GM19438 (cell line): ENCODE data around the gene ODC1.
"Not testable (repeated sequence)": the region's sequence is repeated elsewhere in the genome, so short reads cannot be mapped to it uniquely, and the experiment has no call there.

Experiments
- ATAC-seq: cut with Tn5 transposase; IDR thresholded peaks from one replicate; pipeline ENCODE4 v1.9.1; 2021; ENCODE audit warnings: low read depth; ENCODE audit not compliant: unreplicated experiment

The ODC1 gene

DNA sequence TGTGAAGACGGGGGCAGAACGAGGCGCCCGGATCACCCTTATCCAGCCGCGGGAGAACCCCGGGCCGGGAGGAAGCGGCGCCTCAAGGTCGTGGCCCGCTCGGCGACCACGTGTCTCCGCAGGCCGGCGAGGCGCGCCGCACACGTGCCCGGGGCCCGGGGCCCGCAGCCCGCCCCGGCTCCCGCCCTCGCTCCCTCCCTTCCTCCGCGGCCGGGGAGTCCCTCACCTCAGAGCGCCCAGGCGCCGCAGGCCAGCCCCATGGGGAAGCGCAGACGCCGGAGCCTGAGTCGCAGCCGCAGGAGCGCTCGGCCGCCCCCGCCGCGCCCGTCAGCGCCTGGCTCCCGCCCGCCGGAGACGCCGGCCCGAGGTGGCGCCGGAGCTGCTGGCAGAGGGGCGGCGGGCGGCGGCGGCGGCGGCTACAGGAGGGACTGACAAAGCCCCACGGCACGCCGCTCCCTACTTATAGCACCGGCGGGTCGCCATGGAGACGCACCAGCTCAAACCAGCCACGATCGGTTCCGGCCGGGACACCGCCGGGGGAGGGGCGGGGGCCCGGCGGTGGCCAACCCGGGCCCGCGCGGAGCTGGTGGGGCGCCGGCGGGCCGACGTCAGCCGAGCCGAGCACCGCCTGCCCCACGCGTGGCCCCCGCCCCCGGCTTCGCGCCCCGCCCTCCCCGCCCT is at the start of gene ODC1:
Gene ODC1, minus strand, starts transcription at position 433 of the 681 bp plus-strand sequence. CDS start 3,295 bp downstream, outside the sequence.
- ATAC-seq, result peak; percentile 70

DNA sequence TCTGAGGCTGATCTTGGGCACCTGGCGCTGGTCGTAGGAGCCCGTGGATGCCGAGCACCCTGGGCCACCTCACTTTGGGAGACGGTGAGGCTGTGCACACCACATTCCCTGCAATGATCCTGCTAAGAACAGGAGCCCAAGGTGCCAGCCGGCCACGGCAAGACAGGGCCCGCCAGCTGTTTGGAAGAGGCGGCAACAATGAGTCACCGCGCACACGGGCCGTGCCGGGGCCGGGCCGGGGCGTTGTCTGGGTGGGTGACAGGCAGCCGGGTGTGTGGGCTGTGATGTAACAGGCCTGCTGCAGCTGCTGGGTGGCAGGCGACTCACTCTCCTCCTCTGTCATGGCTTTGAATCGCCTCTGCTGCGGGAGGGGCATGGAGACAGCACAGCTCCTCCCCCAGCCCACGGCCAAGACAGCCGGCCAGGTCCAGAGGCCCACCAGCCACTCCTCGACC is 49.7 kb upstream of the ODC1 start:
- ATAC-seq, result no peak

- no peak for ATAC-seq
Observed at GRCh38 chr2:10495988-10496313, 47.8 kb upstream of the ODC1 start.

GRCh38 chr2:10495311-10495987 is 47.3 kb upstream of the ODC1 start:
- no peak for ATAC-seq

DNA sequence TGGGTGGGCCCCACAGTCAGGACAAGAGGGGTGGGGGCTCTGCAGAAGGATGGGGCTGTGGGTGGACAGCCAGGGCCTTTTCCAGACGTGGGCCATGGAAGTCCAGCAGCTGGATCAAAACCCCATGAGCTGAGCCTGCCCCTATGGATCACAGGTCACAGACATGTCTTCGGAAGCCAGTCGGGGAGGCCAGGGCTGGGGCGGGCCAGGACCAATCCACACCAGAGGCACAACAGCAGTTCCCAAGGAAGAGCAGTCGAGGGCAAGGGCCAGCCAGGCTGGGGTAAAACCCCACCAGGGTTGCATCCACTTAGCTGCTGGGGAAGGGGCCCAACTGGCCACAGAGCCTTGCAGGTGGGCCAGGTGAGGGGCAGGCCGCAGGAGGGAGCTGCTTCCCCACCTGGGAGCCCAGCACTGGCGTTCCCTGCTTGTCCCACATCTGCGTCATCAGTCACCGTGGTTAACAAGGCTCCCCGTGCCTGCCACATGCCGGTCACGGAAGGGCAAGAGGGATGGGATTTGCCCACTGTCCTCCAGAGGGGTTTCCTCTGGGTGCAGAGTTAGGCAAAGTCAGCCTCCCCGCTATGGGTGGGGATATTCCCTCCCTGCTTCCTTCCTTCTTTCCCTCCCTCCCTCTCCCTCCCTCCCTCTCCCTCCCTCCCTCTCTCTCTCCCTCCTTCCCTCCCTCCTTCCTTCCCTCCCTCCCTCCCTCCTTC is 46.4 kb upstream of the ODC1 start:
- no peak for ATAC-seq

- ATAC-seq, result peak; percentile 99
Observed at GRCh38 chr2:10493634-10494281, 45.6 kb upstream of the ODC1 start.

GRCh38 chr2:10493075-10493633 is 45.0 kb upstream of the ODC1 start:
- ATAC-seq, result no peak

- no peak for ATAC-seq
Observed at GRCh38 chr2:10490806-10491291, 42.7 kb upstream of the ODC1 start.

DNA sequence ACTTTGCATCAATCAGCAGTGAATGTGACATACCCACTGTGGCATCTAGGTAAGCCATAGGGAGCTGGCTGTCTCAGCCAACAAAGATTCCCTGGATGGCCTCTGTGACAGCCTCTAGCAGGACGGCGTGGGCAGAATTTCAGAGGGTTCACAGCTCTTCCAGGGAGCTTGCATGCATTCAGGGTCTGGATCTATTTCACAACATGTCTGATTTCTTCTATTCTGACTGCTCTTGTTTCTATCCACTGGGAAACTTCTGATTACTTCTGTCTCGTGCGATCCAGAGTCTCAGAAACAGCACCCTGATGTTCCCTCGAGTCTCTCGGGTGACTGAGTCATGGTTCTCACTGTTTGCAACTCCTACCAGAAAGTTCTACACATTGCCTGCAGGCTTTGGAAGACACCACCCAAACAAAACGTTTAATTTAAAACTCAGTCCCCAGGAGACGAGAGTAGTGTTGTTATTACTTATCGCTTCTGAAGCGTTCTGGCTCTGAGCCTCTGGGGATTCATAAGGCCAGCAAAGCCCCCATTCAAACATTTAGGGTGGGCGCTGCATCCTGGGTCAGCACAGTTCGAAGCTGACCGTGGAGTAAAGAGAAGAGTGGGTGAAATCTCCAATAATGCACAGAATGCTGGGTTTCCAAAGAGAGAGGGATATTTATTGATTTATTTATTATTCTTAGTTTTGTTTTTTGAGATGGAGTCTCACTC is 41.9 kb upstream of the ODC1 start:
- no peak for ATAC-seq

DNA sequence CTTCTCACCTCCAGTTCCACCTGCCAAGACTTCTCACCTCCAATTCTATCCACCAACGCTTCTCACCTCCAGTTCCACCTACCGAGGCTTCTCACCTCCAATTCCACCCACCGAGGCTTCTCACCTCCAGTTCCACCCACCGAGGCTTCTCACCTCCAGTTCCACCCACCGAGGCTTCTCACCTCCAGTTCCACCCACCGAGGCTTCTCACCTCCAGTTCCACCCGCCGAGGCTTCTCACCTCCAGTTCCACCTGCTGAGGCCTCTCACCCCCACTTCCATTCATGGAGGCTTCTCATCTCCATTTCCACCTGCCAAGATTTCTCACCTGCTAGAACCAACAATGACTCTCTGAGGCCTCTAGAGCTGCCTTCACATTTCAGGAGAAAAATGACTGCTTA is 40.0 kb upstream of the ODC1 start:
- not testable (repeated sequence) for ATAC-seq

GRCh38 chr2:10487741-10488104 is 39.6 kb upstream of the ODC1 start:
- ATAC-seq, result not testable (repeated sequence)

GRCh38 chr2:10487081-10487740 is 39.1 kb upstream of the ODC1 start:
- no peak for ATAC-seq

GRCh38 chr2:10486601-10487079 is 38.5 kb upstream of the ODC1 start:
- no peak for ATAC-seq

DNA sequence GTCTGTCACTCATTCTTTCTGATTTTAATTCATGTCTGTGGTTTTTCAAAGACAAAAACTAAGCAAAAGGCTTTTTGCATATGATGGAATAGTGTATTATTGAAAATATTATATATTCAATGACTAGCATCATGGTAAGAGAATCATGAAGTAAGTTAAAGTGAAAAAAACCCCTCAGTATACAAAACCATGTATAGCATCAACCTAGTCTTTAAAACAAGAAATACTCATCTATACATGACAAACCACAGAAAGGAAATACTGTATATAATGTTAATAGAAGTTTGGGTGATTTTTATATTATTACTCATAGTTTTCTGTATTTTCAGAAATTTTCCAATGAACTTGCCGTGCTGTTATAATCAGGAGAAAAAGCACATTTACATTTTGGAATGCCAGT is 38.0 kb upstream of the ODC1 start:
- no peak for ATAC-seq

DNA sequence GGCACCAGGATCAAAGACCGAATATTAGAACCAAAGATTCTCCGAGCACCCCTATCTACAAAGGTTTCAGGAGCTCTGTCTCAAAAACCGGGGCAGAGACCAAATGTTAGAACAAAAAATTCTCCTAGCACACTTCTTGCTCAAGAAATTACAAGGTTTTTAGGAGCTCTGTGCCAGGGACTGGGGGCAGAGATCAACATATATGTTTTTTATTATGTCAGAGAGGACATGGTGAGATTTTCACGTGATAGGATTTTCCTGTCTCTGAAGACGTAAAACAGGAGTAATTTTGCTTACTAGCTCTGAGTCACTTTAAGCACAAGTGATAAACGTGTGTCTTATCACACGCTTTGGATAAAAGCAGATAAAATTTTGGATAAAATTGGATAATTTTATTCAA is 34.8 kb upstream of the ODC1 start:
- ATAC-seq, result no peak

DNA sequence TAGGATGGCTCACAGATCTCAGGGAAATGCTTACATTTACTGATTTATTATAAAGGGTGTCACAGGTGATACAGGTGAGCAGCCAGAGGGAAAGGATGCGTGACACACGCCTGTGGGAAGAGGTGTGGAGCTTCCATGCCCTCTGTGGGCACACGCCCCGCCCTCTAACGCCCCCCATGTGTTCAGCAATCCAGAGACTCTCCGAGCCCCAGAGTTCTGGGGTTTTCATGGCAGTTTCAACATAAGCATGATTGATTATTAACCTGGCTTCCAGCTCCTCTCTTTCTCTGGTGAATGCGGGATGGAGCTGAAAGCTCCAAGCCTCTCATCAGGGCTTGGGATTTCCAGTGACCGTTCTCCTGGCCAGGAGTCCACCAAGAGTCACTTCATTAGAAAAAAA is 34.3 kb upstream of the ODC1 start:
- no peak for ATAC-seq

- ATAC-seq, result no peak
Observed at GRCh38 chr2:10481666-10482157, 33.6 kb upstream of the ODC1 start.

DNA sequence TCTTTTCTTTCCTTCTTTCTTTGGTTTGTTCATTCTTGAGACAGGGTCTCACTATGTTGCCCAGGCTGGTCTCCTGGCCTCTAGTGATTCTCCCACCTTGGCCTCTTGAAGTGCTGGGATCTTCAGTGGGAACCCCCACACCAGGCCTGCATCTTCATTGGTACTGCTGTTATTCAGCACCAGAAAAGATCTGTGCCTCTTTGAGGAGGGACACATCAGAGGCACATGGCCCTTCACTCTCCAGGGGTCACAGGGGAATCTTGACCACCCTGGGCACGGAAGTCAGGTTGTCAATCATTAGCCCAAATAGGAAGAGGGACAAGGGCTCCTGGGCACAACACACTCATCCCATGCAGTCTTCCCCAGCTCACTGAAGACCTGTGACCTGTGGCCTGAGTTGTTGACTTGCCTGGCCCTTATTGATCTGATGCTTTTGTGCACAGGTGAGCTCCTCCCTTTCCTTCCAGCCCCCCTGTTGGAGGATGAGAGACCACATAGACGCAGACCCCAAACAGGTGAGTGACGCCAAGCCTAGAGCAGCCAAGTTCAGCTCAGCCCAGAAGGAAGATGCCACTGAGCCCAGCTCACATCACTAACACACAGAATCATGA is 33.0 kb upstream of the ODC1 start:
- no peak for ATAC-seq
